SJCRH30 (cell line): ENCODE measurements around the gene SH2D3A. TPM values are rescaled to one million over a fixed set of nuclear protein-coding genes. Genes with fewer than 3 reads are reported as not detected.
"Not testable (repeated sequence)": the region's sequence is repeated elsewhere in the genome, so short reads cannot be mapped to it uniquely, and the experiment has no call there.

Experiments used
- DNase-seq, 2 experiments: peaks; one replicate each; pipeline ENCODE4 v3.0.0-alpha.2; 2015 to 2020
- H3K27ac ChIP-seq: fragments of 250-450 bp; sonication (Bioruptor Pico); 2 replicates; pipeline ENCODE4 v1.5.1; 2020; ENCODE audit warnings: mild to moderate bottlenecking, moderate library complexity
- H3K27me3 ChIP-seq: fragments of 250-450 bp; sonication (Bioruptor Pico); 2 replicates; pipeline ENCODE4 v1.5.1; 2020; ENCODE audit warnings: mild to moderate bottlenecking, moderate library complexity
- H3K36me3 ChIP-seq: fragments of 250-450 bp; sonication (Bioruptor Pico); 2 replicates; pipeline ENCODE4 v1.5.1; 2020; ENCODE audit warnings: mild to moderate bottlenecking, moderate library complexity
- H3K4me1 ChIP-seq: fragments of 250-450 bp; sonication (Bioruptor Pico); 2 replicates; pipeline ENCODE4 v1.5.1; 2020; ENCODE audit warnings: mild to moderate bottlenecking, moderate library complexity
- H3K4me3 ChIP-seq: fragments of 250-450 bp; sonication (Bioruptor Pico); 2 replicates; pipeline ENCODE4 v1.5.1; 2020; ENCODE audit warnings: mild to moderate bottlenecking, moderate library complexity
- H3K9me3 ChIP-seq: fragments of 250-450 bp; sonication (Bioruptor Pico); replicated peaks from 2 replicates; pipeline ENCODE4 v1.5.1; 2020; ENCODE audit warnings: mild to moderate bottlenecking, moderate library complexity
- total RNA-seq: library from RNA; depleted of rRNA; stranded (reverse); fragments of >200 nt; shearing (Covaris generic); gene quantifications from 2 replicates; pipeline ENCODE4 v1.2.3, GENCODE V29; 2014

The SH2D3A gene
- total RNA-seq, 1 experiment from 2014 or later: not detected

DNA sequence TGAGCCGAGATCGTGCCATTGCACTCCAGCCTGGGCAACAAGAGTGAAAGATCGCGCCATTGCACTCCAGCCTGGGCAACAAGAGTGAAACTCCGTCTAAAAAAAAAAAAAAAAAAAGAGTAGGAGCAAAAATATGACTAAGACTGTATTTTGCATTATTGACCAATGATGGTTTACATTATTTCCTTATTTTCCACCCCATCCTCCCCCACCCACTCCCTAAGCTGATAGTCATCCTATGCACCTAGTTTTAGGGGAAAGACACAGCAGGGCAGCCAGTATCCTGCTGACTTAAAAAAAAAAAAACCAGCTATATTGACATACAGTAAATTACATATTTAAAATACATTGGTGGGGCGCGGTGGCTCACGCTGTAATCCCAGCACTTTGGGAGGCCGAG is 30.4 kb upstream of the SH2D3A start:
- H3K9me3 ChIP-seq: no peaks in the 10 kb centered on the region
- H3K36me3 ChIP-seq: no peaks in the 10 kb centered on the region
- H3K27me3 ChIP-seq: no peaks in the 10 kb centered on the region
- no peaks in the 10 kb centered on the region for H3K4me1 ChIP-seq
- no peak for DNase-seq
- no peak overlapping the region for H3K4me3 ChIP-seq
- no peak overlapping the region for H3K27ac ChIP-seq

DNA sequence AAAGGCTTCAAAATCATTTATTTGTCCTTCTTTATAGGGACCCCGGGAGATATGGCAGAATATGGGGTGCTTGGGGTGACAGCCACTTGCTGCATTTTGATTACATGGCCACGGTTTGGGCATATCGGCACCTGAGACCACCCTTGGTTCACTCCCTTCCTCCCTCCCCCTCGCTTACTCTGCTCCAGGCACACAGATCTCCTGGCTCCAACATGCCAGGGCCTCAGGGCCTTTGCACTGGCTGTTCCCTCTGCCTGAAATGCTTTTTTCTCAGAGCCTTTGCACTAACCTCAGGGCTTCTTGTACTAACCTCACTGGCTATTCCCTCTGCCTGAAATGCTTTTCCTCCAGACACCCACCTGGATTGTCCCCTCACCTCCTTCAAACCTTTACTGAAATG is 29.0 kb upstream of the SH2D3A start:
- H3K27ac ChIP-seq: no peak overlapping the region
- no peak overlapping the region for H3K4me3 ChIP-seq
- no peak for DNase-seq
- H3K4me1 ChIP-seq: no peaks in the 10 kb centered on the region
- H3K36me3 ChIP-seq: no peaks in the 10 kb centered on the region
- H3K27me3 ChIP-seq: no peaks in the 10 kb centered on the region
- H3K9me3 ChIP-seq: no peaks in the 10 kb centered on the region

- no peak for DNase-seq
- H3K4me3 ChIP-seq: no peak overlapping the region
- H3K4me1 ChIP-seq: no peaks in the 10 kb centered on the region
- H3K9me3 ChIP-seq: no peaks in the 10 kb centered on the region
- H3K27me3 ChIP-seq: no peaks in the 10 kb centered on the region
- H3K36me3 ChIP-seq: no peaks in the 10 kb centered on the region
- H3K27ac ChIP-seq: no peak overlapping the region
These were observed 27.6 kb upstream of the SH2D3A start for GRCh38 chr19:6794686-6795431.

DNA sequence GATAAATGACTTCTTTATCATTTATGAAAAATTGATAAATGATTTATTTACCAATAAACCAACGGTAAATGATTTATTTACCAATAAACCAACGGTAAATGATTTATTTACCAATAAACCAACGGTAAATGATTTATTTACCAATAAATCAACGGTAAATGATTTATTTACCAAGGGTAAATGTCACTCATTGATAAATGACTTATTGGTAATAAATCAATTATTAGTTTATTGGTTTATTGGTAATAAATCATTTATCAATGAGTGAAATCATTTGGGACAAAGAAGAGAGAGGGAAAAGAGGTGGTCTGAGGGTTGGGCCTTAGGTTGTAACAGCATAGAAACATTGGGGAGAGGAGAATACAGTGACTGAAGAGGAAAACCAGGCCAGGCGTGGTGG is 26.7 kb upstream of the SH2D3A start:
- DNase-seq: no peak
- H3K36me3 ChIP-seq: no peaks in the 10 kb centered on the region
- no peaks in the 10 kb centered on the region for H3K9me3 ChIP-seq
- no peaks in the 10 kb centered on the region for H3K27me3 ChIP-seq
- no peak overlapping the region for H3K4me3 ChIP-seq
- no peaks in the 10 kb centered on the region for H3K4me1 ChIP-seq
- H3K27ac ChIP-seq: no peak overlapping the region

- Histone ChIP-seq H3K36me3 (no peaks in the 10 kb centered on the region), H3K27ac (no peak overlapping the region), H3K4me1 (no peaks in the 10 kb centered on the region), H3K9me3 (no peaks in the 10 kb centered on the region), H3K4me3 (no peak overlapping the region), H3K27me3 (no peaks in the 10 kb centered on the region)
- no peak for DNase-seq
These were observed 26.2 kb upstream of the SH2D3A start for GRCh38 chr19:6793411-6793810.

DNA sequence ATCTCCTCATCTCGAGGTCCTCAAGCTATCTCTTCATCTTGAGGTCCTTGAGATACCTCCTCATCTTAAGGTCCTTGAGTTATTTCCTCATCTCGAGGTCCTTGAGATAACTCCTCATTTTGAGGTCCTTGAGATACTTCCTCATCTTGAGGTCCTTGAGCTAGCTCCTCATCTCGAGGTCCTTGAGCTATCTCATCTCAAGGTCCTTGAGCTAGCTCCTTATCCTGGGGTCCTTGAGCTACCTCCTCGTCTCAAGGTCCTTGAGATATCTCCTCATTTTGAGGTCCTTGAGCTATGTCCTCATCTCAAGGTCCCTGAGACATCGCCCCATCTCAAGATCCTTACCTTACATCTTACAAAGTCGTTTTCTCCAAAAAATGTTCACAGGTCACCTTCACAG is 24.0 kb upstream of the SH2D3A start:
- Histone ChIP-seq H3K4me3 (no peak overlapping the region), H3K27ac (no peak overlapping the region), H3K27me3 (no peaks in the 10 kb centered on the region), H3K9me3 (no peaks in the 10 kb centered on the region), H3K4me1 (no peaks in the 10 kb centered on the region), H3K36me3 (no peaks in the 10 kb centered on the region)
- no peak for DNase-seq

GRCh38 chr19:6790194-6791128 is 23.2 kb upstream of the SH2D3A start:
- no peaks in the 10 kb centered on the region for H3K36me3 ChIP-seq
- no peak overlapping the region for H3K4me3 ChIP-seq
- H3K9me3 ChIP-seq: no peaks in the 10 kb centered on the region
- H3K27ac ChIP-seq: no peak overlapping the region
- no peaks in the 10 kb centered on the region for H3K27me3 ChIP-seq
- DNase-seq: no peak
- H3K4me1 ChIP-seq: no peaks in the 10 kb centered on the region

GRCh38 chr19:6788896-6789295 is 21.7 kb upstream of the SH2D3A start:
- no peaks in the 10 kb centered on the region for H3K4me1 ChIP-seq
- H3K36me3 ChIP-seq: no peaks in the 10 kb centered on the region
- no peak overlapping the region for H3K27ac ChIP-seq
- no peaks in the 10 kb centered on the region for H3K9me3 ChIP-seq
- H3K4me3 ChIP-seq: no peak overlapping the region
- no peak for DNase-seq
- no peaks in the 10 kb centered on the region for H3K27me3 ChIP-seq

DNA sequence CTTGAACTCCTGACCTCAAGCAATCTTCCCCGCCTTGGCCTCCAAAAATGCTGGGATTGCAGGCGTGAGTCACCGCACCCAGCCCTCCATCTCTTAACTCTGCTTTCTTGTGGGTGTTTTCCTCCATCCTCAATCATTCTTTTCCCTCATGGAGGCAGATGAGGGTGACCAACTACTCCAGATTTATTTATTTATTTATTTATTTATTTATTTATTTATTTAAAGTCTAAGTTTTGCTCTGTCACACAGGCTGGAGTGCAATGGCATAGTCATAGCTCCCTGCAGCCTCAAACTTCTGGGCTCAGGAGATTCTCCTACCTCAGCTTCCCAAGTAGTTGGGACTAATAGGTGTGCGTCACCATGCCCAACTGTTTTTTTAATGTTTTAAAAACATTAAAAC is 20.2 kb upstream of the SH2D3A start:
- H3K4me1 ChIP-seq: no peaks in the 10 kb centered on the region
- H3K9me3 ChIP-seq: no peaks in the 10 kb centered on the region
- DNase-seq: no peak
- no peaks in the 10 kb centered on the region for H3K36me3 ChIP-seq
- H3K4me3 ChIP-seq: no peak overlapping the region
- H3K27me3 ChIP-seq: no peaks in the 10 kb centered on the region
- H3K27ac ChIP-seq: no peak overlapping the region

- no peaks in the 10 kb centered on the region for H3K36me3 ChIP-seq
- H3K27ac ChIP-seq: no peak overlapping the region
These were observed 12.0 kb upstream of the SH2D3A start for GRCh38 chr19:6779206-6779605.

GRCh38 chr19:6778386-6778785 is 11.2 kb upstream of the SH2D3A start:
- no peaks in the 10 kb centered on the region for H3K4me1 ChIP-seq
- H3K4me3 ChIP-seq: no peak overlapping the region
- no peaks in the 10 kb centered on the region for H3K36me3 ChIP-seq
- H3K27ac ChIP-seq: no peak overlapping the region
- no peak for DNase-seq
- H3K9me3 ChIP-seq: no peaks in the 10 kb centered on the region
- no peaks in the 10 kb centered on the region for H3K27me3 ChIP-seq

More at GRCh38 chr19:6779206-6779605, 12.0 kb upstream of the SH2D3A start:
- no peak overlapping the region for H3K4me3 ChIP-seq
- no peaks in the 10 kb centered on the region for H3K9me3 ChIP-seq
- H3K27me3 ChIP-seq: no peaks in the 10 kb centered on the region
- H3K4me1 ChIP-seq: no peaks in the 10 kb centered on the region
- no peak for DNase-seq

- no peaks in the 10 kb centered on the region for H3K4me1 ChIP-seq
These were observed 10.2 kb upstream of the SH2D3A start for GRCh38 chr19:6777434-6777833.

DNA sequence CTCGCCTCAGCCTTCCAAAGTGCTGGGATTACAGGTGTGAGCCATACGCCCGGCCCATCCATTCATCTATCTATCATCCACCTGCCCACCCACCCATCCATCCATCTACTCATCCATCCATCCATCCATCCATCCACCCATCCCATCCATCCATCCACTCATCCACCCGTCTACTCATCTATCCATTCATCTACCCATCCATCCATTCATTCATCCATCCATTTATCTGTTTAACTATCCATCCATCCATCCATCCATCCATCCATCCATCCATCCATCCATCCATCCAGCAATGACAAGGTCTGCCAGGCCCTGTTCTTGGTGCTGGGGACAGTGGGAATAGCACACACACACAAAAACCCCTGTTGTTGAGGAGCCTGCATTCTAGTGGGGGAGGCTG is 9.8 kb upstream of the SH2D3A start:
- Histone ChIP-seq H3K27ac (no peak overlapping the region), H3K4me3 (no peak overlapping the region), H3K9me3 (no peaks in the 10 kb centered on the region), H3K27me3 (no peaks in the 10 kb centered on the region), H3K4me1 (no peaks in the 10 kb centered on the region), H3K36me3 (no peaks in the 10 kb centered on the region)
- no peak for DNase-seq

More at GRCh38 chr19:6777434-6777833, 10.2 kb upstream of the SH2D3A start:
- no peaks in the 10 kb centered on the region for H3K9me3 ChIP-seq
- no peak overlapping the region for H3K27ac ChIP-seq
- no peaks in the 10 kb centered on the region for H3K36me3 ChIP-seq
- no peak overlapping the region for H3K4me3 ChIP-seq
- DNase-seq: no peak
- H3K27me3 ChIP-seq: no peaks in the 10 kb centered on the region

DNA sequence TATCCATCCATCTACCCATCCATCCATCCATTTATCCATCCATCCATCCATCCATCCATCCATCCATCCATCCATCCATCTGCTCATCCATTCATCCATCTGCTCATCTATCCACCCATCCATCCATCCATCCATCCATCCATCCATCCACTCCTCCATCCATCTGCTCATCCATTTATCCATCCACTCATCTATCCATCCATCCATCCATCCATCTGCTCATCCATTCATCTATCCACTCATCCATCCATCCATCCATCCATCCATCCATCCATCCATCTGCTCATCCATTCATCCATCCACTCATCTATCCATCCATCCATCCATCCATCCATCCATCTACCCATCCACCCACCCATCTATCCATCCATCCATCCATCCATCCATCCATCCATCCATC is 8.8 kb upstream of the SH2D3A start:
- not testable (repeated sequence) for H3K27me3 ChIP-seq, DNase-seq, H3K9me3 ChIP-seq, H3K27ac ChIP-seq, H3K4me1 ChIP-seq, H3K4me3 ChIP-seq, H3K36me3 ChIP-seq

GRCh38 chr19:6774821-6775707 is 7.8 kb upstream of the SH2D3A start:
- no peaks in the 10 kb centered on the region for H3K4me1 ChIP-seq
- no peaks in the 10 kb centered on the region for H3K36me3 ChIP-seq
- no peaks in the 10 kb centered on the region for H3K9me3 ChIP-seq
- H3K4me3 ChIP-seq: no peak overlapping the region
- no peak overlapping the region for H3K27ac ChIP-seq
- no peak for DNase-seq
- H3K27me3 ChIP-seq: no peaks in the 10 kb centered on the region
